ENCODE measurements around the gene HS3ST1. TPM values are rescaled to one million over a fixed set of nuclear protein-coding genes. Genes with fewer than 3 reads are reported as not detected.

HS3ST1 gene
- total and polyA plus RNA-seq, 7 donors, result 0.04 to 0.50 (median 0.10) TPM

- Histone ChIP-seq H3K27ac (no peak overlapping the region), H3K27me3 (ENCODE audit: insufficient read depth in 3 of 3, low read length in 2 of 3) (peaks cover 0 to 20% (median 0%) of the 10 kb centered on the region in 3 donors), H3K9me3 (no peaks in the 10 kb centered on the region), H3K4me3 (no peak overlapping the region), H3K4me1 (no peaks in the 10 kb centered on the region), H3K36me3 (ENCODE audit: insufficient read depth in 1 of 2, low read depth in 1 of 2) (no peaks in the 10 kb centered on the region)
- DNase-seq (no peak), ATAC-seq (no peak)
- TF ChIP-seq, protein P1, sequence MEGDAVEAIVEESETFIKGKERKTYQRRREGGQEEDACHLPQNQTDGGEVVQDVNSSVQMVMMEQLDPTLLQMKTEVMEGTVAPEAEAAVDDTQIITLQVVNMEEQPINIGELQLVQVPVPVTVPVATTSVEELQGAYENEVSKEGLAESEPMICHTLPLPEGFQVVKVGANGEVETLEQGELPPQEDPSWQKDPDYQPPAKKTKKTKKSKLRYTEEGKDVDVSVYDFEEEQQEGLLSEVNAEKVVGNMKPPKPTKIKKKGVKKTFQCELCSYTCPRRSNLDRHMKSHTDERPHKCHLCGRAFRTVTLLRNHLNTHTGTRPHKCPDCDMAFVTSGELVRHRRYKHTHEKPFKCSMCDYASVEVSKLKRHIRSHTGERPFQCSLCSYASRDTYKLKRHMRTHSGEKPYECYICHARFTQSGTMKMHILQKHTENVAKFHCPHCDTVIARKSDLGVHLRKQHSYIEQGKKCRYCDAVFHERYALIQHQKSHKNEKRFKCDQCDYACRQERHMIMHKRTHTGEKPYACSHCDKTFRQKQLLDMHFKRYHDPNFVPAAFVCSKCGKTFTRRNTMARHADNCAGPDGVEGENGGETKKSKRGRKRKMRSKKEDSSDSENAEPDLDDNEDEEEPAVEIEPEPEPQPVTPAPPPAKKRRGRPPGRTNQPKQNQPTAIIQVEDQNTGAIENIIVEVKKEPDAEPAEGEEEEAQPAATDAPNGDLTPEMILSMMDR (IDR thresholded peaks at IDR 0.05), result no peak
- WGBS, 3 donors, result 55 to 63% (median 58%) methylated on average over 4 of the region's 4 CpGs
- intact Hi-C loops (cut with DNase I), result no loop called here
These were observed 4.7 kb downstream of the HS3ST1 start for GRCh38 chr4:11424000-11424399.

- peaks cover 0 to 15% (median 0%) of the 10 kb centered on the region in 3 donors for H3K27me3 ChIP-seq (ENCODE audit: insufficient read depth in 3 of 3, low read length in 2 of 3)
- H3K4me3 ChIP-seq, result no peak overlapping the region
- no peak overlapping the region for H3K27ac ChIP-seq
- WGBS, 3 donors, result 78 to 83% (median 79%) methylated on average over 6 of the region's 6 CpGs
- H3K4me1 ChIP-seq, result no peaks in the 10 kb centered on the region
- H3K9me3 ChIP-seq, result no peaks in the 10 kb centered on the region
- DNase-seq (no peak), ATAC-seq (no peak)
- intact Hi-C loops (cut with DNase I), result no loop called here
- no peaks in the 10 kb centered on the region for H3K36me3 ChIP-seq (ENCODE audit: insufficient read depth in 1 of 2, low read depth in 1 of 2)
- TF ChIP-seq, protein P1 (IDR thresholded peaks at IDR 0.05), result no peak
These were observed 5.2 kb downstream of the HS3ST1 start for GRCh38 chr4:11423465-11423864.

GRCh38 chr4:11421116-11421515 lies 7.6 kb downstream of the HS3ST1 start:
- no peak for ATAC-seq
- Histone ChIP-seq H3K27ac (no peak overlapping the region), H3K4me3 (no peak overlapping the region), H3K4me1 (no peaks in the 10 kb centered on the region), H3K36me3 (ENCODE audit: insufficient read depth in 1 of 2, low read depth in 1 of 2) (no peaks in the 10 kb centered on the region), H3K9me3 (no peaks in the 10 kb centered on the region), H3K27me3 (ENCODE audit: insufficient read depth in 3 of 3, low read length in 2 of 3) (no peaks in the 10 kb centered on the region)
- intact Hi-C loops (cut with DNase I), result no loop called here
- 66 to 75% (median 74%) methylated on average over 3 of the region's 3 CpGs for WGBS, 3 donors
- DNase-seq, result no peak
- TF ChIP-seq, protein P1 (IDR thresholded peaks at IDR 0.05), result no peak

DNA sequence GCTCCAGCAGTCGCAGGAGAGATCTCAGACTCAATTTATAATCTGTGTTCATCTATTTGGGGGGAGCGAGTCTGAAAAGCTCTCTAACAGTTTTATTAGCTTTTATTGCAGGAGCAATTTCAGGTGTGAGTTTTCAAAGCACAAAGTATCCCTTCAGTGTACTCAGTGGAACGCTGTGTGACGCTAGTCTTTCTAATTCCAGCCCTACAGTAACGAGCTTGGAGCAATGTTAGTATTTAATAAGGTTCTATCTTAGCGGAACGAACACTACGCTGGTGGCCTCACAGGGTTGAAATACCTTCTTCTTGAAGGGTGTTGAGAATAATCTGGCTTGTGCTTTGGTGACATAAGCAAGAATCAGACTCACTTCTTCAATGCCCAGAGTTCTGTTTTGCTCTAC lies 8.4 kb downstream of the HS3ST1 start:
- Histone ChIP-seq H3K4me1 (no peaks in the 10 kb centered on the region), H3K36me3 (ENCODE audit: insufficient read depth in 1 of 2, low read depth in 1 of 2) (no peaks in the 10 kb centered on the region), H3K4me3 (no peak overlapping the region), H3K27ac (no peak overlapping the region), H3K27me3 (ENCODE audit: insufficient read depth in 3 of 3, low read length in 2 of 3) (no peaks in the 10 kb centered on the region), H3K9me3 (no peaks in the 10 kb centered on the region)
- DNase-seq (no peak), ATAC-seq (no peak)
- intact Hi-C loops (cut with DNase I), result no loop called here
- TF ChIP-seq, protein P1 (IDR thresholded peaks at IDR 0.05), result no peak
- 65 to 76% (median 66%) methylated on average over 8 of the region's 8 CpGs for WGBS, 3 donors

DNA sequence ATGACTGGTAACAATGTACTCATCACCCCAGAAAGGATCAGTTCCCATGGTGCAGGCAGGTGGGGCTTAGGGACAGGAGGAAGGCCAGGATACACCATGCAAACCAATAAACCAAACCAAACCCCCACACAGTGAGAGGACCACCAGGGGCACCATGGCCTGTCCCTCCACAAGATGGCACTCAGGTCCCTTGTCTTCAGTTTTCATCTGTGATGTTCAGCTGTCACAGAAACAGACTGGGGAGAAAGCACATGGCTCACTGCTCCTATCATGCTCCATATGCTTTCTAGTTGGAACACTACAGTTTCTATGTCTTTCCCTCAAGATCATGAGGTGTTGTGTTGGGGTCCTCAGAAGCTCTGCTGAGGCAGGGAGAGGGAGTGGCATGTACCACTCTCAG lies 10.1 kb downstream of the HS3ST1 start:
- TF ChIP-seq, protein P1 (IDR thresholded peaks at IDR 0.05), result no peak
- ATAC-seq, result no peak
- H3K4me3 ChIP-seq, result no peak overlapping the region
- DNase-seq, result no peak
- H3K27me3 ChIP-seq (ENCODE audit: insufficient read depth in 3 of 3, low read length in 2 of 3), result no peaks in the 10 kb centered on the region
- H3K36me3 ChIP-seq (ENCODE audit: insufficient read depth in 1 of 2, low read depth in 1 of 2), result no peaks in the 10 kb centered on the region
- no peak overlapping the region for H3K27ac ChIP-seq
- H3K9me3 ChIP-seq, result no peaks in the 10 kb centered on the region
- intact Hi-C loops (cut with DNase I), result no loop called here
- H3K4me1 ChIP-seq, result no peaks in the 10 kb centered on the region

Data from psoas muscle (tissue), 8 donors.